NCI-H526 treated with DMSO at 0.1 percent for 48 hours (cell line): ENCODE measurements around the gene ZCCHC2.

Source experiments
- DNase-seq: peaks from one replicate; lab custom pipeline; 2025; lab: John Stamatoyannopoulos, UW

Gene ZCCHC2

GRCh38 chr18:62522504-62523254 is at the start of gene ZCCHC2:
Gene ZCCHC2, plus strand, starts transcription at chr18:62523025. Its CDS starts 400 bp downstream, at chr18:62523425.
- DNase-seq, result peak; percentile 95

GRCh38 chr18:62479574-62479973 is 43.3 kb upstream of the ZCCHC2 start:
- no peak for DNase-seq

- DNase-seq, result no peak
Measured at GRCh38 chr18:62480927-62481326, 41.9 kb upstream of the ZCCHC2 start.

GRCh38 chr18:62484941-62485340 is 37.9 kb upstream of the ZCCHC2 start:
- no peak for DNase-seq

- no peak for DNase-seq
Measured at GRCh38 chr18:62485684-62486083, 37.1 kb upstream of the ZCCHC2 start.

- no peak for DNase-seq
Measured at GRCh38 chr18:62486290-62486964, 36.4 kb upstream of the ZCCHC2 start.

GRCh38 chr18:62487161-62487560 is 35.7 kb upstream of the ZCCHC2 start:
- no peak for DNase-seq

GRCh38 chr18:62490967-62491695 is 31.7 kb upstream of the ZCCHC2 start:
- DNase-seq, result no peak

GRCh38 chr18:62493033-62493862 is 29.6 kb upstream of the ZCCHC2 start:
- DNase-seq, result no peak

GRCh38 chr18:62494764-62495163 is 28.1 kb upstream of the ZCCHC2 start:
- DNase-seq, result no peak

- DNase-seq, result no peak
Measured at GRCh38 chr18:62496262-62496661, 26.6 kb upstream of the ZCCHC2 start.

GRCh38 chr18:62497190-62497772 is 25.5 kb upstream of the ZCCHC2 start:
- no peak for DNase-seq

GRCh38 chr18:62498616-62499262 is 24.1 kb upstream of the ZCCHC2 start:
- DNase-seq, result no peak

- DNase-seq, result no peak
Measured at GRCh38 chr18:62499263-62499650, 23.6 kb upstream of the ZCCHC2 start.

- DNase-seq, result no peak
Measured at GRCh38 chr18:62500174-62500573, 22.7 kb upstream of the ZCCHC2 start.

GRCh38 chr18:62500966-62501591 is 21.7 kb upstream of the ZCCHC2 start:
- no peak for DNase-seq

GRCh38 chr18:62505669-62506494 is 16.9 kb upstream of the ZCCHC2 start:
- DNase-seq, result no peak

- no peak for DNase-seq
Measured at GRCh38 chr18:62506495-62507143, 16.2 kb upstream of the ZCCHC2 start.

- DNase-seq, result no peak
Measured at GRCh38 chr18:62509779-62510178, 13.0 kb upstream of the ZCCHC2 start.
